Measurements from ENCODE around the gene C19orf67. TPM values are rescaled to one million over a fixed set of nuclear protein-coding genes. Genes with fewer than 3 reads are reported as not detected.
A peak's percentile ranks its signal among the peaks of the same experiment; 100 is the strongest.

C19orf67 gene
- total RNA-seq, 2 donors from 2014 or later = not detected

- peak; percentile 7 to 25 for ATAC-seq
- intact Hi-C loops (cut with DNase I) = no loop called here
- no peak for DNase-seq
Measured at GRCh38 chr19:14112051-14112808, 26.6 kb upstream of the C19orf67 start.

DNA sequence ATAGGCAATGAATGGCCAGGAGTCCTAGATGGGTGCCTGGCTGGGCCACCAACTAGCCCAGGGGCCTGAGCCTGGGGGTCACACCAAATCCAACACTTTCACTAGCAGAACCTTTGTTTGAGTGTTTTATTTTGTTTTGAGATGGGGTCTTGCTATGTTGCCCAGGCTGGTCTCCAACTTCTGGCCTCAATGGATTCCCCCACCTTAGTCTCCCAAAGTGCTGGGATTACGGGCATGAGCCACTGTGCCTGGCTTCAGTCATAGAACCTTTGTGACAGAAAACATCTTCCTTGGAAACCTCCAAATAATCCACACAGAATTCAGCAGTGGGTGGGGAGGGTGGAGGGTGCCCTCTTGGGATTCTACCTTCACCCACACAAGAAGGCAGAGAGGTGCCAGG is 25.9 kb upstream of the C19orf67 start:
- intact Hi-C loops (cut with DNase I) = no loop called here
- DNase-seq (no peak), ATAC-seq (no peak)

GRCh38 chr19:14110650-14111049 is 25.1 kb upstream of the C19orf67 start:
- ATAC-seq = no peak
- intact Hi-C loops (cut with DNase I) = no loop called here
- no peak for DNase-seq

GRCh38 chr19:14107581-14108461 is 22.2 kb upstream of the C19orf67 start:
- intact Hi-C loops (cut with DNase I) = loop anchor here in 1 of 2 donors (2.0 kb wide), 1 partner anchor 15 kb away; no protein-coding TSS in a partner anchor
- ATAC-seq (peak; percentile 83), DNase-seq (peak; percentile 72)

DNA sequence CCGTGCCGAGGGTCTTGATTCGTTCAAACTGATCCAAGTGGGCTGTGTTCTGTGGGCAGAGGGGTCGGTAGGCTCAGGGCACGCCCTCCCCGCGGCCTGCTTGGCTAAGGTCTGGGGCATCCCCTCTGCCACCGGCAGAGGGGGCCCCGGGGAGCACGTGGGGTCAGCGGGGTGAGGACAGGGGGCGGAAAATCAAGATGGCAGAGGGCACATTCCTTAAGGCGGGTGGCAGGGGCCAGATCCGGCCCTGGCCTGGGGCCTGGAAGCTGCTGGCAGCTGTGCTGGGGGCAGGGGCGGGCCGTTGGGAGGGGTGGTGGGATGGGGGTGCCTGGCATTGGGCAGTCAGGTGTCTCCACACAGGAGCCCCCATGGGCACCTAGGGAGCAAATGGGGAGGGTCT is 21.3 kb upstream of the C19orf67 start:
- ATAC-seq = peak; percentile 31 to 53
- intact Hi-C loops (cut with DNase I) = loop anchor here in 1 of 2 donors (2.0 kb wide), 1 partner anchor 14 kb away; no protein-coding TSS in a partner anchor
- DNase-seq = no peak

DNA sequence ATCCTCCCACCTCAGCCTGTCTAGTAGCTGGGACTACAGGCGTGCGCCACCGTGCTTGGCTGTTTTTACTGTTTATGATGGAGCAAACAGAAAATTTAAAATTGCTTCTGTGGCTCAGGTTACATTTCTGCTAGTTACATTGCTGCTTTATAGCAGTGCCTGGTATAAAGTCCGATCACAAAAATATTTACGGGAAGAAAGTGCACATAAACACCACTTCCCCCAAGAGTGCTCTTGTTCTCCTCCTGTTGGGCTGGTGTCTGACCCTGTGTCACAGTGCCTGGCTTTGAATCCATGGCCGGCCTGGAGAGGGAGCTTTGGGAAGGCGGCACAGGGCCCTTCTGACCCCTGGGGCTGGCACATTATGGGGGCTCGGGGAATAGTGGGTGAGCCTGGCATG is 20.1 kb upstream of the C19orf67 start:
- intact Hi-C loops (cut with DNase I) = loop anchor here in 1 of 2 donors (2.0 kb wide), 1 partner anchor 13 kb away; no protein-coding TSS in a partner anchor
- no peak for DNase-seq
- ATAC-seq = no peak

GRCh38 chr19:14103310-14103709 is 17.7 kb upstream of the C19orf67 start:
- DNase-seq (no peak), ATAC-seq (no peak)
- intact Hi-C loops (cut with DNase I) = no loop called here

GRCh38 chr19:14102756-14103155 is 17.2 kb upstream of the C19orf67 start:
- DNase-seq = no peak

GRCh38 chr19:14102102-14102696 is 16.6 kb upstream of the C19orf67 start:
- ATAC-seq = peak in 1 of 2 donors; percentile 18
- intact Hi-C loops (cut with DNase I) = no loop called here

More at GRCh38 chr19:14102756-14103155, 17.2 kb upstream of the C19orf67 start:
- ATAC-seq = no peak
- intact Hi-C loops (cut with DNase I) = no loop called here

GRCh38 chr19:14101003-14101545 is 15.5 kb upstream of the C19orf67 start:
- no peak for DNase-seq
- ATAC-seq = no peak

More at GRCh38 chr19:14102102-14102696, 16.6 kb upstream of the C19orf67 start:
- no peak for DNase-seq

DNA sequence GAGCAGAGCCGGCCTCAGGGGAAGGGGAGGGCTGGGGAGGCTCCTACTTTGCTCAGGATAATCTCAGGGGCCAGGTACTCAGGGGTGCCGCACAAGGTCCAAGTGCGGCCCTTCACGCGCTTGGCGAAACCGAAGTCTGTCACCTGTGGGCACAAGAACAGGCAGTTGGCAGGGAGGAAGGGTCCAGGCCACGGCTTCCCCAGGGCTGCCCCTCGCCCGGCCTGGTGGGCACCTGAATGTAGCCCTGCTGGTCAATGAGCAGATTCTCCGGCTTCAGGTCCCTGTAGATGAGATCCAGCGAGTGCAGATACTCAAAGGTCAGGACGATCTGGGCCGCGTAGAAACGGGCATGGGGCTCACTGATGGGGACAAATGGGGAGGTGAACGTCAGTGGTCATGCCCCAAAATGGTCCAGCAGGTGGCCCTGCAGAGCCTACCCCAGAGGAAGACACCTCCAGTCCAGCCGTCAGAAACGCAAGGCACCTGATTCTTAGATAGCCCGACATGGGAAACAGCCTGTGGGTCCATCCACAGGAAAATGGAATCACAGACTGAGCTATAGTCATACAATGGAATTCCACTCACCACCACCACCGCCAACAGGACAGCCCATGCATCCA is 12.1 kb upstream of the C19orf67 start:
- peak in 1 of 2 donors; percentile 10 for ATAC-seq
- DNase-seq = no peak
- intact Hi-C loops (cut with DNase I) = no loop called here

More at GRCh38 chr19:14101003-14101545, 15.5 kb upstream of the C19orf67 start:
- intact Hi-C loops (cut with DNase I) = no loop called here

DNA sequence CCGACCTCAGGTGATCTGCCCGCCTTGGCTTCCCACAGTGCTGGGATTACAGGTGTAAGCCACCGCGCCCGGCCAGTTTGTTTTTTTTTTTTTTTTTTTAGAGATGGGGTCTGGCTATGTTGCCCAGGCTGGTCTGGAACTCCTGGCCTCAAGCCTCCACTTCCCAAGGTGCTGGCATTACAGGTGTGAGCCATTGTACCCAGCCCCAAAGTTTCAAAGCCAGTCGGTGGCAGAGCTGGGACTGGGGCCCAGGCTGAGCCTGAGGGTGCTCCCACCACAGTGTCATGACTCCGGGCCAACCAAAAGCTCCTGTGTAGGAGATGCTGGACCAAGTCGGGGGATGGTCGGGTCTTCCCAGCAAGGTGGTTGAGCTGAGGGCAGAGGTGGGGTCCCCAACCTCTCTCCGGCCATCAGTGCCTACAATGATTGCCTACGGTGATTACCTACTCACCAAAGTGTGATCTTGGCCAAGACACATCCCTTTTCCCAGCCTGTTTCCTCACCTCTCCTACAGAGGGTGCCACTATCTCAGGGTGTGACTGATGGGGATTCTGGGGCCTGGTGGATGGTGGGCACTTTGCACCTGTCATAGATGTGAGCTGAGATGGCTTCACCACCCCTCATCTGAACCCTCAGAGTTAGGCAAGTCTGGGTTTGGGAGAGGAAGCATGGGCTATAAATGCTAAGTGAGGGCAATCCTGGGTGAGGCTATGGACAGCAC is 10.8 kb upstream of the C19orf67 start:
- DNase-seq (no peak), ATAC-seq (no peak)
- intact Hi-C loops (cut with DNase I) = no loop called here

DNA sequence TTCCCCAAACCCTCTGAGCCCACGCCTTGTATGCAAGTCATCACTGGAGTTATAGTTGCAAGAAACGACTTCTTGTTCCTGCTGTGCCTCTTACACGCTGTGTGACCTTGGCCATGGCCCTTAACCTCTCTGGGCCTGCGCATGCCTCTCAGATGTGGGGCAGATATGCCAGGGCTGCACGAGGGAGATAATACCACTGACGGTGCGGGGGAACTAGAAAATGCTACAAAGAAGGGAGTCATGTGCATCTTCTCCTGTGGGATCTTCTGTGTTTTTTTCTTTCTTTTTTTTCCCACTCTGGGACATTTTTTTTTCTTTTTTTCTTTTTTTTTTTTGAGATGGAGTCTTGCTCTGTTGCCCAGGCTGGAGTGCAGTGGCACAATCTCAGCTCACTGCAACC is 9.3 kb upstream of the C19orf67 start:
- no peak for ATAC-seq
- intact Hi-C loops (cut with DNase I) = no loop called here
- DNase-seq = no peak

GRCh38 chr19:14093117-14093823 is 7.7 kb upstream of the C19orf67 start:
- intact Hi-C loops (cut with DNase I) = loop anchor here in 1 of 2 donors (2.0 kb wide), 1 partner anchor 14 kb away; no protein-coding TSS in a partner anchor
- DNase-seq (no peak), ATAC-seq (no peak)

GRCh38 chr19:14091813-14092462 is 6.4 kb upstream of the C19orf67 start:
- ATAC-seq (peak; percentile 0 to 3), DNase-seq (no peak)
- intact Hi-C loops (cut with DNase I) = loop anchor here in 1 of 2 donors (2.0 kb wide), 1 partner anchor 15 kb away; no protein-coding TSS in a partner anchor

DNA sequence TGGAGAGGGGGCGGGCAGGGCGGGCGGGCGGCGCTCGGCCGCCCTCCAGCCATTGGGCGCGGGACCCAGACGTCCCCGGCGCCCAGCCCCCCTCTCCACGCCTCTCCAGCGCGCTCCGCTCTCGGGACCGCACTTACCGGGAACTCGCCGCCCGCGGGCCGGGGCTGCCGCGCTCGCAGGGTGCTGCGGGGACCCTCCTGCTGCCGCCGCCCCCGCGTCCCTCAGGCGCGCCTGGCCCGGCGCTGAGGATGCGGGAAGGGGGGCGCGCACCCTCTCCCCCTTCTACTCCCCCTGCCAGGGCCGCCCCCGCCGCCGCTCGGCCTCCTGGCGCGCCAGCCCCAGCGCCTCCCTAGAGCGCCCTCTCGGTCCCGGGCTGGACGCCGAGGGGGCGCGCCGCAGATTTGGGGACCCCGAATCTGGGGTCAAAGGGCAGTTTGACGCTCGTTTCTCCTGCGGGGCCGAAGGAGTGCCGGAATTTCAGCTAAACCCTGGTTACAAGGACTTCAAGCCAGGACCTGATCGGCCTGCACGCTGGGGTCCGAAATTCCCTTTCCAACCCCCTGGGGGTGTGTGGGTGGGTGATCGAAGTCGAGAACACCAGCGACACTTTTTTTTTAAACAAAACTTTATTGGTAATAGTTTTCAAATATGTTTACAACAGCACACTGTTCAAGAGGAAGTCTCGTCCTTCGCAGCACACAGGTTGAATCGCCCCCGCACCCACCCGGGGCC is 5.7 kb upstream of the C19orf67 start:
- intact Hi-C loops (cut with DNase I) = no loop called here
- no peak for DNase-seq
- peak; percentile 87 to 88 for ATAC-seq

Data from left cardiac atrium (tissue), 4 donors.